Esophagus muscularis mucosa (tissue), 3 donors: Measurements from ENCODE around the gene PKM.

Source experiments
- CTCF ChIP-seq, 3 experiments: fragments of 200-600 bp in 2 of 3; fragments of 450-650 bp in 1 of 3; sonication (generic) in 2 of 3; IDR thresholded peaks; one replicate each; pipeline ENCODE4 v1.5.1; 2017 to 2019; ENCODE audit warnings: antibody characterized with exemption in 3 of 3, mild to moderate bottlenecking in 2 of 3, moderate library complexity in 1 of 3
- POLR2AphosphoS5 ChIP-seq, 2 donors: sonication (generic); formaldehyde crosslinking; IDR thresholded peaks; one replicate each; pipeline ENCODE4 v1.6.1; 2017; ENCODE audit warnings: antibody characterized with exemption in 2 of 2

GRCh38 chr15:72223278-72223677, 7.7 kb downstream of the PKM start:
- no peak for TF ChIP-seq POLR2AphosphoS5 (IDR thresholded peaks at IDR 0.05)
- no peak for TF ChIP-seq CTCF (IDR thresholded peaks at IDR 0.05)
